DMS 273 (cell line): Measurements from ENCODE around the gene AK2.
"Not testable (repeated sequence)": the region's sequence is repeated elsewhere in the genome, so short reads cannot be mapped to it uniquely, and the experiment has no call there.

Source experiments
- DNase-seq: peaks from one replicate; lab custom pipeline; 2025; ENCODE audit not compliant: unreplicated experiment; lab: John Stamatoyannopoulos, UW

AK2 gene

GRCh38 chr1:33036526-33037503, at the start of gene AK2:
AK2 (minus strand) TSS chr1:33036883; CDS start chr1:33036828, 55 bp downstream.
- DNase-seq = peak; percentile 99

- DNase-seq = peak; percentile 79
These were observed 49.7 kb upstream of the AK2 start for GRCh38 chr1:33086384-33086850.

DNA sequence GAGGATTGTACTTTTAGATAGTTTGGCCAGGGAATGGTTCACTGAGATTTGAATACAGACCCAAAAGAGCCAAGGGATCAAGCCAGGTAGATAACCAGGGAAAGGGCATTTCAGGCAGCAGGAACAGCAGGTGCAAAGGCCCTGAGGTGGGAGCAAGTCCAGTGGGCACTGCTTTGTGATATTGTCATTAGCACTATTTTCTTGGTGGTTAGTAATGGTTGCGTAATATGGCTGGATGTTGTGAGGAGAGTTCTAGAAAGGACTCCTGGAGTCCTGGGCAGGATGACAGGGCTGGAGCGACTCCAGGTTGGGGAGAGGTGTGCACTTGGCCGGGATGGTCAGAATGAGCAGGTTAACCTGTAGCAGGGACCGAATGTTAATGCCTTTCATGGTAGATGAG, 48.6 kb upstream of the AK2 start:
- DNase-seq = no peak

GRCh38 chr1:33082575-33083108, 46.0 kb upstream of the AK2 start:
- DNase-seq = no peak

DNA sequence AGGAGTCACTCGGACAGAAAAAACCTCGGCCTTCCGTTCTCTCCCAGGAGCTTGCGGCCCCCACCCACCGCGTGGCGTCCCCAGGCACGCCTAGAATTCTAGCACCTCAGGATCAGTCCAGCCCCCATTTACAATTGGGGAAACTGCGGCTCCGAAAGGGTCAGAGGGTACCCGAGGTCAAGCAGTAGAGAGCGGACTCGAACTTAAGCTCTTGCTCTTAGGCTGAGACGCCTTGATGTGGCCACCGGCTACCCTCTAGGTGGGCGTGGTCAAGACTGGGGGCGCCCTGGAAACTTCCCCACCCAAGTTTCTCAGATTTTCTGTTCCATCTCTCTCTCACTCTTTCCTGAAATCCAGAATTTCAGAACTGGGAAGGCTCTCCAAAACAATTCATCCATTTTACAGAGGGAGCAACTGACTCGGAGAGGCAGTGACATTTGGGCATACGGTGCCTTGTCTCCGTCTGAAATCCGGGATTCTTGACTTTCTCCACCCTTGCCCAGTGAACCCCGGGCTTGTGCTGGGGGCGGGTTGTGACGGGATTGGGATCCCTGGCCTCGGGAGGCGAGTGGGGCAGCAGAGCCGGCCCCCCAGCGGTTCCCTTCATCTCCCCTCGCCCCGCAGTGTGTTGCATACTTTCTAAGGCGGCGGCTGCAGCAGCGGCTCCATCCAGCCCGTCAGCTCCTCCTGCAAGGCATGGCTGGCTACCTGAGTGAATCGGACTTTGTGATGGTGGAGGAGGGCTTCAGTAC, 45.0 kb upstream of the AK2 start:
- no peak for DNase-seq

- DNase-seq = peak; percentile 97
These were observed 44.3 kb upstream of the AK2 start, which contains the start of gene AZIN2 for GRCh38 chr1:33080885-33081553. AZIN2 (plus strand) TSS chr1:33081153; CDS start chr1:33082250, 1,097 bp downstream.

- no peak for DNase-seq
These were observed 43.7 kb upstream of the AK2 start for GRCh38 chr1:33080373-33080772.

- no peak for DNase-seq
These were observed 41.4 kb upstream of the AK2 start for GRCh38 chr1:33078030-33078591.

DNA sequence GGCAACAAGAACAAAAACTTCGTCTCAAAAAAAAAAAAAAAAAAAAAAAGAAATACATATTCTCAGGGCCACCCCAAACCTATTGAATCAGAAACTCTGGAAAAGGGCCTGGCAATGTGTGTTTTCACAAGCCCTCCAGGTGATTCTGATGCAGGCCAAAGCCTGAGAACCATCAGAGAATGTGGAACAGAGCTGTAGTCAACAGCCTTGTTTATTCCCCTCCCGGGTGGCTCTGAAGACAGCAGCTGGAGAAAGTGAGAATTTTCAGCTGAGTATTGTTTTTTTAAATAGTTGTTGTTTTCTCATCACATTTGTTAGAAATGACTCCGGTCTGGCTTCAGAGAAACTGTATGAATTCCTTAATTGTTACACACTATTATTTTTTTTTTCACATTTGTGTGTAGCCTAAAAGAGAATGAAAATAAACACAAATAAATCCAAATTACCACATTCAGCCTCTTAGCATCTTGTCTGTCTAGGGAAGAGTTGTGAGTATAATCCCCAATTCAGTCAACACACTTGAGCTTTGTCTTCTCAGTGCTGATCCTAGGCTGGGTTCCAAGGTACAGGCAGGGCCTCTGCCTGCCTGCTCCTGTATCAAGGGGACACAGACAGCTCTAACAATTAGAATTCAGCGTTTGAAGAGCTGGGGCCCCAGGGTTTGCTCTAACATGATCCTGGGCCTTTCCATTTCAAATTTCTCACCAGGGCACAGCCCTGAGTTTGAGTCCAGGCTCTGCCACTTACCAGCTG, 37.7 kb upstream of the AK2 start:
- no peak for DNase-seq

DNA sequence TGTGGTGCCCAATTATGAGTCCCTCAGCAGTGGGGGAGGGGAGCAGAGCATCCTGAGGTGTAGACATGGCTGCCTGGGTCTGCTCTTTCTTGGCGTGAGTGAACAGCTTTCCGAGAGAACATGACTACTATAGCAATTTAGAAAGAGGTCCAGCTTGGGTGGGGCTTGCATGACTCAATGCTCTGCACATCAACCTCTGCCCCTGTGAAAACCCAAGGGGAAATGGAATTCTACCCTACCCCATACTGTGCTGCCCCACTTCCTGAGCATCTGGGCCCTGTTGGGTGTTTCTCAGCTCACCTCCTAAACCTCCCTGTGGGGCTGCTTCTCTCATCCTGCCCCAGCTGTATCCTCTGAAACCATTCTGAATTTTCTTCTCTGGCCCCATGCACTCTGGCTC, 36.0 kb upstream of the AK2 start:
- no peak for DNase-seq

- no peak for DNase-seq
These were observed 33.9 kb upstream of the AK2 start for GRCh38 chr1:33070628-33071027.

GRCh38 chr1:33068108-33068507, 31.4 kb upstream of the AK2 start:
- DNase-seq = not testable (repeated sequence)

- DNase-seq = not testable (repeated sequence)
These were observed 29.8 kb upstream of the AK2 start for GRCh38 chr1:33066477-33066876.

DNA sequence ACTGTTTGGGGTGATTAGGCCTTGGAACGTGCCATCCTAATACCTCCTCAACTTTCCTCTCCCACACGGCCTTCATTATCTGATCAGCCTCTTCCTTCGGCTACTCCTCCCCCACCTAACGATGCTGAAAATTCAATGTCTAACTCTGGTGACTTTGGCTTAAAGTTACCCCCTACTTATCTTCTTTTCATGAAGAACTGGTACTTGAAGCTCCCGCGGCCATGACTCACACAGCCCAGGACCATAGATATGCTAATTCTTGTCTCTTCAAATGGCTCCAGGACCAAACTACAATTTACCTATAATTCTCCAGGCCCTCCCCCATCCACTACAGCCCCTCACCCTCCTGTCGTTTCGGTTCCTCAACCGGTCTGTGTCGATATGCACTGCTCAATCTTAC, 28.6 kb upstream of the AK2 start:
- no peak for DNase-seq

DNA sequence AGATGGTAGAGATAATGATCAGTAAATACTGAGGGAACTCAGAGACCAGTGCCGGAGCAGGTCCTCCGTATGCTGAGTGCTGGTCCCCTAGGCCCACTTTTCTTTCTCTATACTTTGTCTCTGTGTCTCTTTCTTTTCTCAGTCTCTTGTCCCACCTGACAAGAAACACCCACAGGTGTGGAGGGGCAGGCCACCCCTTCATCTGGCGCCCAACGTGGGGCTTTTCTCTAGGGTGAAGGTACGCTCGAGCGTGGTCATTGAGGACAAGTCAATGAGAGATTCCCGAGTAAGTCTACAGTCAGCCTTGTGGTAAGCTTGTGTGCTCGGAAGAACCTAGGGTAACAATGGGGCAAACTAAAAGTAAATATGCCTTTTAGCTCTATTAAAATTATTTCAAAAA, 27.6 kb upstream of the AK2 start:
- DNase-seq = peak; percentile 28

DNA sequence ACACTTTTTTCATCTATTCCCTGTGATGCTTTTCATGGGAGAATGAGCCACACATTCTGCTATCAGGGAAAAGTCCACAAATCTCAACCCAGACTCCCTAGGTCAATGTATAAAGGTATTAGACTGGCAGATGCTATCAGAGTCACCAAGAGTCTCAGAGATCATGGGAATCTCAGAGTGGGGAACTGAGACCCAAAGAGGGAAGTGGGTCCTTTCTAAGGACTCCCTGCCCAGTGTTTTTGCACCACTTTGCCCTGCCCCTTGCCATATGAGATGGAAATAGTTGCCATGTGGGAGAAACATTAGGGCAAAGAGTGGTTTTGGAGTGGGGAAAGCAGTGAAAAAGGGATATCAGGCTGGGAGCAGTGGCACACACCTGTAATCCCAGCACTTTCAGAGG, 25.2 kb upstream of the AK2 start:
- no peak for DNase-seq

DNA sequence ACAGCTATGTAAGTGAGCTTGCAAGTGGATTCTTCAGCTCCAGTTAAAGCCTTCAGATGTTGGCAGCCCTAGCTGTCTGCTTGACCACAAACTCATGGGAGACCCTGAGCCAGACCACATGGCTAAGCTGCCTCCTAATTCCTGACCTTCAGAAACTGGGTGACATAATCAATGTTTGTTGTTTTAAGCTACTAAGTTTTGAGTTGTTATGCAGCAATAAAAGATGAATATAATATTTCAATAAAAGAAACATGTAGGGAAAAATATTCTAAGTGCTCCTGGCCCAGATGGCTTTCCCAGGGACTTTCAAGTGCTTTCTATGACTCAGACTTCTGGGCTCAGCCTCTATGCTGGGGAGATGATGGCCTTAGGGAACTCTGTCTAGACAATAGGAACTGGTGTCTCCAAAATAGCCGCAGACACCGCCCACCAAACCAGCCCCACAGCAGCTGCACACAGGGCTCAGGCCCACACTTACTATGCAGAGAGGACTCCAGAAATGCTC, 23.9 kb upstream of the AK2 start:
- peak; percentile 52 for DNase-seq

- peak; percentile 49 for DNase-seq
These were observed 20.4 kb upstream of the AK2 start for GRCh38 chr1:33057095-33057494.

GRCh38 chr1:33056426-33056825, 19.7 kb upstream of the AK2 start:
- no peak for DNase-seq
